ENCODE results near the gene METTL23. TPM values are rescaled to one million over a fixed set of nuclear protein-coding genes. Genes with fewer than 3 reads are reported as not detected.

METTL23 gene
- total RNA-seq, 4 donors from 2014 or later = 23.7 to 56.4 (median 31.2) TPM

DNA sequence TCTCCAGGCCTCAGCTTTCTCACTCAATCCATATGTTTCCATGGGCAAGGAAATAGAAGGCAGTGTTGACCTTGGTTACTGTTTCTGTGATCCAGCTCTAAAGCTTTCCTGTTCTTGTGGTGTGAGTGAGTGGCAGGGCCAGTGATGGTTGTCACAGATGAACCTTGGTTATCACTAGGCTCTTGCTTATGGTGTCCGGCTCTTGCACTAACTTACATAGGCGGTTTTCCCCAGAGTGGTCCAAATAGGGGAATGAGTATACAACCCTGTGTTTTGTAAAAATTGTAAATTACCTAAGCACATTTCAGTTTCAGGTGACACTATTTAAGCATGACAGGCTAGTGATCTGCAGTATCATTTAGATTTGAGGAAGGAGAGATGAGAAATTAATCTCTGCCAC lies 18.1 kb downstream of the METTL23 start:
- TF ChIP-seq, protein P1, sequence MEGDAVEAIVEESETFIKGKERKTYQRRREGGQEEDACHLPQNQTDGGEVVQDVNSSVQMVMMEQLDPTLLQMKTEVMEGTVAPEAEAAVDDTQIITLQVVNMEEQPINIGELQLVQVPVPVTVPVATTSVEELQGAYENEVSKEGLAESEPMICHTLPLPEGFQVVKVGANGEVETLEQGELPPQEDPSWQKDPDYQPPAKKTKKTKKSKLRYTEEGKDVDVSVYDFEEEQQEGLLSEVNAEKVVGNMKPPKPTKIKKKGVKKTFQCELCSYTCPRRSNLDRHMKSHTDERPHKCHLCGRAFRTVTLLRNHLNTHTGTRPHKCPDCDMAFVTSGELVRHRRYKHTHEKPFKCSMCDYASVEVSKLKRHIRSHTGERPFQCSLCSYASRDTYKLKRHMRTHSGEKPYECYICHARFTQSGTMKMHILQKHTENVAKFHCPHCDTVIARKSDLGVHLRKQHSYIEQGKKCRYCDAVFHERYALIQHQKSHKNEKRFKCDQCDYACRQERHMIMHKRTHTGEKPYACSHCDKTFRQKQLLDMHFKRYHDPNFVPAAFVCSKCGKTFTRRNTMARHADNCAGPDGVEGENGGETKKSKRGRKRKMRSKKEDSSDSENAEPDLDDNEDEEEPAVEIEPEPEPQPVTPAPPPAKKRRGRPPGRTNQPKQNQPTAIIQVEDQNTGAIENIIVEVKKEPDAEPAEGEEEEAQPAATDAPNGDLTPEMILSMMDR (IDR thresholded peaks at IDR 0.05; ENCODE audit: low read depth) = no peak

DNA sequence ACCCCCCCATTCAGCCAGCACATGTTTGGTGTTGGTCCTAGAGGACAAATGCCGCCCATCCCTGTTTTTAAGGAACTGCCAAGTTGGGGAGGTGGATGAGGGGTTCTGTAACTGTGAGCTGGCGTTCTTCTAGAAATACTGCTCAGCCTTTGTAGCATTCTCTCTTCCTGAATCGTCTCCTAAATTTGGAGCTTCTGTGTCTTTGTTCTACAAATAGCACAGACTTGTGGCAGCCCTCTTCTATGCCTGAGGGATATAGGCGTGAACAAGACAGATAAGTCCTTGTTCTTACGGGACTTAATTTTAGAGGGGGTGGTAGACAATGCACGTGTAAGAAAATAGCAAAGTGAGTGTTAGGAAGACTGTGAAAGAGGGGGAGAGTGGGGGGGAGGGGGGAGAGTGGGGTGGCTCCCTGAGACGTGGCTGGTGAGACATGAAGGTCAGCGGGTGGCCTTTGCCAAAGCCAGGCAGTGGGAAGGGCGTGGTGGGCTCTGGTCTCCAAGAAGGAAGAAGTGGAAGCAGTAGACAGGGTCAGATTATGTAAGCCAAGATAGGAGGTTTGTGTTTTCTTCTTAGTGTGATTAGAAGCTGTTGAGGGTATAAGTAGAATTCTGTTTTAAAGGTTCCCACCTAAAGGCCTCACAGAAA lies 21.2 kb downstream of the METTL23 start:
- TF ChIP-seq, protein P1 (IDR thresholded peaks at IDR 0.05; ENCODE audit: low read depth) = no peak

DNA sequence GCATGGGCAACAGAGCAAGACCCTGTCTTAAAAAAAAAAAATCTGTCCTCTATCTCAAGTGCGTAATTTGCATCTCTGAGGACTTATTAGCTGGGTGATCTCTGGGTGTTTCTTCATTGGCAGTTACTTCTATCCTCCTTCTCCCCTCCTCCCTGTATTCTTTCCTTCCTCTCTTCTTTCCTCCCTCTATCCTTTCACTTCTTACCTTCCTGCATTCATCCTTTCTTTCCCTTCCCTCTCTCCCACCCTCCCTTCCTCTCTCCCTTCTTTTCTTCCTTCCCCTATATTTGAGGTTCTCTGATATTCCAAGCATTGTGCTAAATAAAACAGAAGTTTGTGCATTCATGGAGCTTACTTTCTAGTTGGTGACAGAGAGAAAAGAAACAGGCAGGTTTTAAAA lies 22.0 kb downstream of the METTL23 start:
- TF ChIP-seq, protein P1 (IDR thresholded peaks at IDR 0.05; ENCODE audit: low read depth) = no peak

DNA sequence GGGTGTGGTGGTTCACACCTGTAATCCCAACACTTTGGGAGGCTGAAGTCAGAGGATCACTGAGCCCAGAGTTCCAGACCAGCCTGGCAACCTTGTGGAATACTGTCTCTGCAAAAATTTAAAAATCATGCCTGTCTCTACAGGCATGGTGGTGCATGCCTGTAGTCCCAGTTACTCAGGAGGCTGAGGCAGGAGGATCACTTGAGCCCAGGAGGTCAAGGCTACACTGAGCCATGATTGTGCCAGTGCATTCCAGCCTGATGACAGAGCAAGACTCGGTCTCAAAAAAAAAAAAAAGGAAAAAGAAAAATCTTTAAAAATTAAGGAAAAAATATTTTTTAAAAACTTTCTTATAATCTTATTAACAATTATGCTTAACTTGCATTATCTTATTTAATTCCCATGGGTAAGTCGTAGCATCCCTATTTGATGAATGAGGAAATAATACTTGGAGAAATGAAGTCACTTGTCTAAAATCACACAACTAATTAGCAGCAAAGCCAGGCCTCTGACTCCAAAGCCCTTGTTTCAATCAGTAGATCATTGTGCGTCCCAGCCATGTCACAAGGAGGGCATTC lies 24.9 kb downstream of the METTL23 start:
- TF ChIP-seq, protein P1 (IDR thresholded peaks at IDR 0.05; ENCODE audit: low read depth) = no peak

DNA sequence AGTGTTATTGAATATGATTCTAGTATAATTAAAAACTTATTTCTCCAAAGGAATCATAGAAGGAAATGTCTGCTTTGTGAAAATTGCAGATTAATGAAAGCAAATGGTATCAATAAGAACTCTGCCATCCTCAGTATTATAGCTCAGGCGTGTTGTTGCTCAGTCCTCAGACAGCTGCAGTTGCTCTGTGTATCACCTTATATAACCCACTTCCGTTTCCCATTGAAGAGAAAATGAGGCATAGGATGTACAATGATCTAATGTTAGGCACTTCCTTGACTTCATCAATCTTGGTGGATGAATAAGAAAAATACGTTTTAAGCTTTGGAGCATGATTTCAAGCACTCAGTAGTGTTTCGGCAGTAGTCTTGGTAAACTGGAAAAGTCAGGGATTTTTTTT lies 25.4 kb downstream of the METTL23 start:
- TF ChIP-seq, protein P1 (IDR thresholded peaks at IDR 0.05; ENCODE audit: low read depth) = no peak

DNA sequence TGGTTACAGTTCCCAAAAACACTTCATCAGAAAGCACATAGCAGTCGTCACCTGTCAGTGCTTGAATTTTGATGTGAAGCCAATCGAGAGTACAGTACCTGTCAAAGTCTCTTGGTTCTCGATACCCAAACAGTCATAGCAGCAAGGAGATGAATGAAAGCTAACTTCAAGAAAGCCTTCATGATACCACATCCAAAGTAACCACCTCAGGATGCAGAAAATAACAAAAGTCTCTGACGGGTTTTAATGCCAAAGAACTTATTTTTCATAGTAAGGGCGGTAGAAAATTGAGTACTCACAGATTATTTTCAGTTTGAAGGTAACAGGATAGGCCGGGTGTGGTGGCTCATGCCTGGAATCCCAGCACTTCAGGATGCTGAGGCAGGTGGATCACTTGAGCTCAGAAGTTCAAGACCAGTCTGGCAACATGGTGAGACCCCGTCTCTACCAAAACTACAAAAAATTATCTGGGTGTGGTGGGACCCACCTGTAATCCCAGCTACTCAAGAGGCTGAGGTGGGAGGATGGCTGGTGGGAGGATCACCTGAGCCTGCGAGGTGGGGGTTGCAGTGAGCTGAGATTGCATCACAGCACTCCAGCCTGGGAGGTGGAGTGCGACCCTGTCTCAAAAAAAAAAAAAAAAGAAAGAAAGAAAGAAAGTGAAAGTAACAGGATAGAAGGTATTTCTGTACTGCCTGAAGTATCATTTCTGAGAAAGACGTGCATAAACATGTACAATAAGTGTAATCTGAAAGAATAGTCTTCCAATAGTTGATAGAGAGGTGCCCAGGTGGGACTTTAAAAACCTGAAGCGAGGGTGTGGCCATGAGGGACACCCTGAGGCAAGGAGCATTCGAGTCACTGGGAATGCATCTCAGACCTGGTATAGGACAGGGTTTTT lies 26.7 kb downstream of the METTL23 start:
- TF ChIP-seq, protein P1 (IDR thresholded peaks at IDR 0.05; ENCODE audit: low read depth) = no peak

DNA sequence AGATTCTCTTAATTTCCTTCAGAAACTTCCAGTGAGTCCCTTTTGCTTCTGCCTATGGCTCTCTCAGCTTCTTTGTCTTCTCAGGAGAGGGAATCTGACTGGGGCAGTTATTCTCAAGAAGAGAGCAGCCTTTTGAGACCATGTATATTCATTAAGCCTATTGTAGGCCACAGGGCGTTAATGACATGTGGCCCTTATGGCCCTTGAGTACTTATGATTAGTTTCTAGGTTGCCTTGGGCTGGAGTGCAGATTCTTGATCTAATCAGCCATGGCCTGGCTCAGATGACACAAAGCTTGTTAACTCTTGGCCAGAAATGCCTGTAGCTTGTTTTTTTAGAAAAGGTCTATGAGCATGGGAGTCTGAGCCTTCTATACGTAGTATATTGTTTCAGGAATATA lies 28.6 kb downstream of the METTL23 start:
- TF ChIP-seq, protein P1 (IDR thresholded peaks at IDR 0.05; ENCODE audit: low read depth) = no peak
